ENCODE data around the gene NLRP12. TPM values are rescaled to one million over a fixed set of nuclear protein-coding genes. Genes with fewer than 3 reads are reported as not detected.

Gene NLRP12
- total and polyA plus RNA-seq, 10 of the 15 experiments (the other 5 are each of a cell fraction or from before 2014, with no cell fraction given), result not detected

DNA sequence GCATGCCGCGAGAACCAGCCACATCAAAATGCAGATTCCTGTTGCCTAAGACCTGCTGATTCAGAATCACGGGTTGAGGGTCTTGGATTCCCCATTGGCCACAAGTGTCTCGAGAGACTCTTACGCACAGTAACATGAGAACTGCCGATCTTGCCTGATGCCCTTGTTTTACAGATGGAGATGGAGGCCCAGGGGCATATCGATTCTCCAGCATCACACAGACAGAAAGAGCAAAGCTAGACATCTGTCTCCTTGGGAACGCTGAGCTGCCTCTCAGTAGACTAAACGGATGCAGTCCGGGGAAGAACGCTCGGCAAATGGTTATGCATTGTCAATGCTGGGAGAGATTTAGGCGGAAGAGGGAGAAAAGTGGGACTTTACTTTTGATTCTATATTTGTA, 5.4 kb downstream of the NLRP12 start (continued):
- TF ChIP-seq, protein P1, sequence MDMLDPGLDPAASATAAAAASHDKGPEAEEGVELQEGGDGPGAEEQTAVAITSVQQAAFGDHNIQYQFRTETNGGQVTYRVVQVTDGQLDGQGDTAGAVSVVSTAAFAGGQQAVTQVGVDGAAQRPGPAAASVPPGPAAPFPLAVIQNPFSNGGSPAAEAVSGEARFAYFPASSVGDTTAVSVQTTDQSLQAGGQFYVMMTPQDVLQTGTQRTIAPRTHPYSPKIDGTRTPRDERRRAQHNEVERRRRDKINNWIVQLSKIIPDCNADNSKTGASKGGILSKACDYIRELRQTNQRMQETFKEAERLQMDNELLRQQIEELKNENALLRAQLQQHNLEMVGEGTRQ (IDR thresholded peaks at IDR 0.05; ENCODE audit: borderline replicate concordance, low read depth, low read length), result no peak
- TF ChIP-seq ZNF24 (IDR thresholded peaks at IDR 0.05) (no peak), ZNF217 (IDR thresholded peaks at IDR 0.05) (no peak), KAT2A (conservative IDR thresholded peaks at IDR 0.05; ENCODE audit: control insufficient read depth, low read depth, low read length) (no peak), FOS (IDR thresholded peaks at IDR 0.05; ENCODE audit: borderline replicate concordance, extremely low read depth, insufficient read length) (no peak), ESRRA (IDR thresholded peaks at IDR 0.05; ENCODE audit: low read length) (no peak)

DNA sequence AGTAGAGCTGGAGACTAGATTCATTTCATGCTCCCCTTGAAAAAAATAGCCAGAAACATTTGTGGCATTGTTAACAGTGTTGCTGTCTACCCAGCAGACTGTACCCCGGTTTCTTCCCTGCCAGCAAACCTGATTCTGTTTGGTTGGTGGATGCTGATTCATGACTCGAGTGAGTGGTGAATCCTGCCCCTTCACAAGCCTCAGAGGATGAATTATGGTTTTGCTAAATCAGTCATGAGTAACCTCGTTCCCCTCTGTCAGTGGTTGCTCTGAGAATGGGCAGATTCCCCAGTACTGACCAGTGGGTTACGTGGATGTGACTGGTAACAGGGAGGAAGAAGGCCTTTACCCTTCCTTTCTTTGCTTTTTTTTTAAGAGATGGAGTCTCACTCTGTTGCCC, 10.1 kb downstream of the NLRP12 start:
- SMC1A ChIA-PET (ENCODE audit: uncharacterized antibody, unreplicated experiment), result no interaction called here
- in situ Hi-C loops (cut with MboI), result no loop called here
- BruUV-seq (replicated peaks), result no TSS peak
- TF ChIP-seq, protein P2, sequence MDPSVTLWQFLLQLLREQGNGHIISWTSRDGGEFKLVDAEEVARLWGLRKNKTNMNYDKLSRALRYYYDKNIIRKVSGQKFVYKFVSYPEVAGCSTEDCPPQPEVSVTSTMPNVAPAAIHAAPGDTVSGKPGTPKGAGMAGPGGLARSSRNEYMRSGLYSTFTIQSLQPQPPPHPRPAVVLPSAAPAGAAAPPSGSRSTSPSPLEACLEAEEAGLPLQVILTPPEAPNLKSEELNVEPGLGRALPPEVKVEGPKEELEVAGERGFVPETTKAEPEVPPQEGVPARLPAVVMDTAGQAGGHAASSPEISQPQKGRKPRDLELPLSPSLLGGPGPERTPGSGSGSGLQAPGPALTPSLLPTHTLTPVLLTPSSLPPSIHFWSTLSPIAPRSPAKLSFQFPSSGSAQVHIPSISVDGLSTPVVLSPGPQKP (IDR thresholded peaks at IDR 0.05; ENCODE audit: low read depth, low read length), result no peak
- TF ChIP-seq JUND (IDR thresholded peaks at IDR 0.05; ENCODE audit: low read depth, low read length) (no peak), ASH2L (IDR thresholded peaks at IDR 0.05; ENCODE audit: borderline replicate concordance, low read depth) (no peak), EP300 (IDR thresholded peaks at IDR 0.05; ENCODE audit: borderline replicate concordance in 1 of 2, control insufficient read depth in 1 of 2, low read depth in 2 of 2, low read length in 2 of 2) (no peak), ESRRA (IDR thresholded peaks at IDR 0.05; ENCODE audit: low read length) (no peak), MYC (IDR thresholded peaks at IDR 0.05; ENCODE audit: insufficient read depth, insufficient read length, insufficient replicate concordance, low read length, severe bottlenecking) (no peak), ETV6 (conservative IDR thresholded peaks at IDR 0.05 in 1 of 2, IDR thresholded peaks at IDR 0.05 in 1 of 2; ENCODE audit: borderline replicate concordance in 1 of 2, low read depth in 1 of 2) (no peak), WRNIP1 (IDR thresholded peaks at IDR 0.05; ENCODE audit: borderline replicate concordance, low read depth, low read length) (no peak), ZZZ3 (IDR thresholded peaks at IDR 0.05; ENCODE audit: control insufficient read depth, insufficient read length, low read depth) (no peak), MYB (IDR thresholded peaks at IDR 0.05; ENCODE audit: borderline replicate concordance, low read depth, low read length) (no peak)
- TF ChIP-seq, protein P3, sequence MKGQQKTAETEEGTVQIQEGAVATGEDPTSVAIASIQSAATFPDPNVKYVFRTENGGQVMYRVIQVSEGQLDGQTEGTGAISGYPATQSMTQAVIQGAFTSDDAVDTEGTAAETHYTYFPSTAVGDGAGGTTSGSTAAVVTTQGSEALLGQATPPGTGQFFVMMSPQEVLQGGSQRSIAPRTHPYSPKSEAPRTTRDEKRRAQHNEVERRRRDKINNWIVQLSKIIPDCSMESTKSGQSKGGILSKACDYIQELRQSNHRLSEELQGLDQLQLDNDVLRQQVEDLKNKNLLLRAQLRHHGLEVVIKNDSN (IDR thresholded peaks at IDR 0.05; ENCODE audit: borderline replicate concordance, extremely low read length, insufficient read depth, low read depth, low read length), result no peak
- TF ChIP-seq, protein P4, sequence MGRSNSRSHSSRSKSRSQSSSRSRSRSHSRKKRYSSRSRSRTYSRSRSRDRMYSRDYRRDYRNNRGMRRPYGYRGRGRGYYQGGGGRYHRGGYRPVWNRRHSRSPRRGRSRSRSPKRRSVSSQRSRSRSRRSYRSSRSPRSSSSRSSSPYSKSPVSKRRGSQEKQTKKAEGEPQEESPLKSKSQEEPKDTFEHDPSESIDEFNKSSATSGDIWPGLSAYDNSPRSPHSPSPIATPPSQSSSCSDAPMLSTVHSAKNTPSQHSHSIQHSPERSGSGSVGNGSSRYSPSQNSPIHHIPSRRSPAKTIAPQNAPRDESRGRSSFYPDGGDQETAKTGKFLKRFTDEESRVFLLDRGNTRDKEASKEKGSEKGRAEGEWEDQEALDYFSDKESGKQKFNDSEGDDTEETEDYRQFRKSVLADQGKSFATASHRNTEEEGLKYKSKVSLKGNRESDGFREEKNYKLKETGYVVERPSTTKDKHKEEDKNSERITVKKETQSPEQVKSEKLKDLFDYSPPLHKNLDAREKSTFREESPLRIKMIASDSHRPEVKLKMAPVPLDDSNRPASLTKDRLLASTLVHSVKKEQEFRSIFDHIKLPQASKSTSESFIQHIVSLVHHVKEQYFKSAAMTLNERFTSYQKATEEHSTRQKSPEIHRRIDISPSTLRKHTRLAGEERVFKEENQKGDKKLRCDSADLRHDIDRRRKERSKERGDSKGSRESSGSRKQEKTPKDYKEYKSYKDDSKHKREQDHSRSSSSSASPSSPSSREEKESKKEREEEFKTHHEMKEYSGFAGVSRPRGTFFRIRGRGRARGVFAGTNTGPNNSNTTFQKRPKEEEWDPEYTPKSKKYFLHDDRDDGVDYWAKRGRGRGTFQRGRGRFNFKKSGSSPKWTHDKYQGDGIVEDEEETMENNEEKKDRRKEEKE (IDR thresholded peaks at IDR 0.05), result no peak

More for the DNA sequence above, 10.1 kb downstream of the NLRP12 start:
- Histone ChIP-seq H3K4me1 (ENCODE audit: control insufficient read depth, insufficient read depth, low read length) (no peaks in the 10 kb centered on the region), H3K79me2 (ENCODE audit: control insufficient read depth, insufficient read depth, low read length) (no peaks in the 10 kb centered on the region), H3K9ac (ENCODE audit: control insufficient read depth, insufficient read depth, low read length) (no peak overlapping the region), H3K27ac (ENCODE audit: control insufficient read depth, insufficient read depth) (no peak overlapping the region), H4K20me1 (ENCODE audit: control insufficient read depth, insufficient read depth) (no peaks in the 10 kb centered on the region), H3K36me3 (ENCODE audit: control insufficient read depth in 2 of 2, insufficient read depth in 2 of 2, low read length in 1 of 2) (no peaks in the 10 kb centered on the region), H2AFZ (ENCODE audit: control insufficient read depth, low read depth, low read length) (no peak overlapping the region), H3K4me3 (no peak overlapping the region), H3K4me2 (ENCODE audit: control insufficient read depth, insufficient read depth) (no peak overlapping the region), H3K27me3 (replicated peaks in 1 of 2; ENCODE audit: control insufficient read depth in 2 of 2, insufficient read depth in 2 of 2, low read length in 1 of 2) (no peaks in the 10 kb centered on the region), H3K9me3 (replicated peaks; ENCODE audit: control insufficient read depth, insufficient read depth, low read length) (no peaks in the 10 kb centered on the region; the same call in 2 of the 3 replicates)
- FAIRE-seq (no peak), ATAC-seq (no peak), DNase-seq (ENCODE audit: low read depth, low spot score) (no peak)
- WGBS (ENCODE audit: insufficient coverage, insufficient replicate concordance, low lambda C conversion rate, missing lambda C conversion rate), result 5% methylated on average over 4 of the region's 4 CpGs
- intact Hi-C loops (cut with micrococcal nuclease; ENCODE audit: unreplicated experiment), result no loop called here
- ChIA-PET CTCF (no interaction called here), RAD21 (ENCODE audit: unreplicated experiment) (no interaction called here), POLR2A (no interaction called here)

Data from GM12878 (cell line).